Measurements from ENCODE around the gene PYROXD2. TPM values are rescaled to one million over a fixed set of nuclear protein-coding genes. Genes with fewer than 3 reads are reported as not detected.
A peak's percentile ranks its signal among the peaks of the same experiment; 100 is the strongest.

Gene PYROXD2
- total RNA-seq, 1 donor from 2014 or later = 13.0 TPM

- peaks cover 10% of the 10 kb centered on the region for H3K4me1 ChIP-seq
- ATAC-seq (no peak), DNase-seq (no peak)
- H3K27ac ChIP-seq = no peak overlapping the region
- H3K9me3 ChIP-seq = no peaks in the 10 kb centered on the region
- no peaks in the 10 kb centered on the region for H3K36me3 ChIP-seq
- intact Hi-C loops (cut with DNase I) = no loop called here
- no peak overlapping the region for H3K4me3 ChIP-seq
- TF ChIP-seq CTCF (IDR thresholded peaks at IDR 0.05) = no peak
- H3K27me3 ChIP-seq = no peaks in the 10 kb centered on the region
Measured at GRCh38 chr10:98340940-98341310, 74.1 kb downstream of the PYROXD2 start.

GRCh38 chr10:98340261-98340939 is 74.6 kb downstream of the PYROXD2 start:
- no peaks in the 10 kb centered on the region for H3K9me3 ChIP-seq
- H3K36me3 ChIP-seq = no peaks in the 10 kb centered on the region
- H3K27me3 ChIP-seq = no peaks in the 10 kb centered on the region
- intact Hi-C loops (cut with DNase I) = no loop called here
- no peak overlapping the region for H3K4me3 ChIP-seq
- TF ChIP-seq CTCF (IDR thresholded peaks at IDR 0.05) = no peak
- ATAC-seq = no peak
- H3K27ac ChIP-seq = no peak overlapping the region
- H3K4me1 ChIP-seq = peaks cover 10% of the 10 kb centered on the region
- no peak for DNase-seq

- intact Hi-C loops (cut with DNase I) = no loop called here
- Histone ChIP-seq H3K27me3 (no peaks in the 10 kb centered on the region), H3K4me3 (no peak overlapping the region), H3K9me3 (no peaks in the 10 kb centered on the region), H3K27ac (no peak overlapping the region), H3K36me3 (no peaks in the 10 kb centered on the region), H3K4me1 (peaks cover 5% of the 10 kb centered on the region)
- TF ChIP-seq CTCF (IDR thresholded peaks at IDR 0.05) = no peak
- DNase-seq (no peak), ATAC-seq (peak; percentile 32)
Measured at GRCh38 chr10:98339799-98340198, 75.2 kb downstream of the PYROXD2 start.

- no peak for TF ChIP-seq CTCF (IDR thresholded peaks at IDR 0.05)
- ATAC-seq = no peak
- no peak overlapping the region for H3K4me3 ChIP-seq
Measured at GRCh38 chr10:98338896-98339295, 76.1 kb downstream of the PYROXD2 start.

GRCh38 chr10:98338318-98338717 is 76.7 kb downstream of the PYROXD2 start:
- intact Hi-C loops (cut with DNase I) = no loop called here
- Histone ChIP-seq H3K4me3 (no peak overlapping the region), H3K9me3 (no peaks in the 10 kb centered on the region), H3K27ac (no peak overlapping the region), H3K27me3 (no peaks in the 10 kb centered on the region), H3K4me1 (no peaks in the 10 kb centered on the region), H3K36me3 (no peaks in the 10 kb centered on the region)
- ATAC-seq (no peak), DNase-seq (no peak)
- no peak for TF ChIP-seq CTCF (IDR thresholded peaks at IDR 0.05)

More at GRCh38 chr10:98338896-98339295, 76.1 kb downstream of the PYROXD2 start:
- Histone ChIP-seq H3K27ac (no peak overlapping the region), H3K9me3 (no peaks in the 10 kb centered on the region), H3K4me1 (no peaks in the 10 kb centered on the region), H3K27me3 (no peaks in the 10 kb centered on the region), H3K36me3 (no peaks in the 10 kb centered on the region)
- no peak for DNase-seq
- intact Hi-C loops (cut with DNase I) = no loop called here

- no peaks in the 10 kb centered on the region for H3K27me3 ChIP-seq
- ATAC-seq = no peak
- H3K36me3 ChIP-seq = no peaks in the 10 kb centered on the region
- DNase-seq = no peak
- intact Hi-C loops (cut with DNase I) = no loop called here
- no peaks in the 10 kb centered on the region for H3K9me3 ChIP-seq
- no peak for TF ChIP-seq CTCF (IDR thresholded peaks at IDR 0.05)
- no peak overlapping the region for H3K27ac ChIP-seq
- H3K4me1 ChIP-seq = peaks cover 5% of the 10 kb centered on the region
- H3K4me3 ChIP-seq = no peak overlapping the region
Measured at GRCh38 chr10:98337484-98337883, 77.5 kb downstream of the PYROXD2 start.
